GM12864 (cell line): ENCODE measurements around the gene TOPORS.

Experiments
- DNase-seq: peaks from one replicate; pipeline ENCODE4 v3.0.0-alpha.2; 2011; ENCODE audit warnings: low read depth
- H3K4me3 ChIP-seq: 2 replicates; pipeline ENCODE4 v1.5.1; 2011; ENCODE audit warnings: mild to moderate bottlenecking, low read depth, low read length, control low read depth
- CTCF ChIP-seq: IDR thresholded peaks from 2 replicates; pipeline ENCODE4 v1.5.1; 2011; ENCODE audit warnings: low read depth, mild to moderate bottlenecking, moderate library complexity, low read length, control low read depth, inconsistent platforms; ENCODE audit errors: missing control alignments

TOPORS gene

GRCh38 chr9:32516241-32516640, 36.1 kb downstream of the TOPORS start:
- DNase-seq: no peak
- TF ChIP-seq CTCF: no peak
- no peak overlapping the region for H3K4me3 ChIP-seq

- no peak for DNase-seq
- H3K4me3 ChIP-seq: no peak overlapping the region
- no peak for TF ChIP-seq CTCF
Observed at GRCh38 chr9:32508728-32509127, 43.7 kb downstream of the TOPORS start.

GRCh38 chr9:32503008-32503407, 49.4 kb downstream of the TOPORS start:
- H3K4me3 ChIP-seq: no peak overlapping the region
- DNase-seq: no peak
- TF ChIP-seq CTCF: no peak

GRCh38 chr9:32502464-32502863, 49.9 kb downstream of the TOPORS start:
- H3K4me3 ChIP-seq: no peak overlapping the region
- DNase-seq: no peak
- TF ChIP-seq CTCF: no peak

- TF ChIP-seq CTCF: no peak
- DNase-seq: no peak
- H3K4me3 ChIP-seq: no peak overlapping the region
Observed at GRCh38 chr9:32501868-32502267, 50.5 kb downstream of the TOPORS start.

GRCh38 chr9:32500768-32501167, 51.6 kb downstream of the TOPORS start:
- no peak for TF ChIP-seq CTCF
- H3K4me3 ChIP-seq: no peak overlapping the region
- DNase-seq: no peak

GRCh38 chr9:32497921-32498320, 54.5 kb downstream of the TOPORS start:
- no peak overlapping the region for H3K4me3 ChIP-seq
- no peak for TF ChIP-seq CTCF

More at GRCh38 chr9:32497921-32498320, 54.5 kb downstream of the TOPORS start:
- DNase-seq: no peak
